Measurements from ENCODE around the gene SPOPL. TPM values are rescaled to one million over a fixed set of nuclear protein-coding genes. Genes with fewer than 3 reads are reported as not detected.

Gene SPOPL
- total RNA-seq, 4 donors from 2014 or later: 25.4 to 1,178 (median 36.7) TPM

DNA sequence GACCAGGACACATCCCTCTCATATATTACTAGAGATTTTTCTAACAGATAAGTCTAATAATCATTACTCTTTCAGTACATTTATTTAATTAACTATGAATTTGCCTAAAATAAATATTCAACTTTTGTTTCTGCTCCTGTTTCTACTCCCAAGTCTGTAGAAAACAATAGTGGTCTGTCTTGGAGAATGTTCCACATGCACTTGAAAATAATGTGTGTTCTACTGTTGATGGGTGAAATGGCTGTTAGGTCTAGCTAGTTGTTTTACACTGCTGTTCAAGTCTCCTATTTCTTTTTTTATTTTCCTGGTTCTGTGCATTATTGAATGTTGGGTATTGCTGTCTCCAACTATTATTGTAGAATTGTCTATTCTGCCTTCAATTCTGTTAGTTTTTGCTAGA lies 47.2 kb downstream of the SPOPL start:
- Histone ChIP-seq H3K9me3 (no peaks in the 10 kb centered on the region), H3K4me3 (no peak overlapping the region), H3K27me3 (no peaks in the 10 kb centered on the region), H3K36me3 (peaks cover 0 to 7% (median 0%) of the 10 kb centered on the region in 4 donors), H3K27ac (no peak overlapping the region), H3K4me1 (no peaks in the 10 kb centered on the region)
- DNase-seq: no peak
- TF ChIP-seq POLR2AphosphoS5 (IDR thresholded peaks at IDR 0.05) (no peak), POLR2A (IDR thresholded peaks at IDR 0.05) (no peak), EP300 (IDR thresholded peaks at IDR 0.05; ENCODE audit: low read depth) (no peak)
- TF ChIP-seq, protein P1, sequence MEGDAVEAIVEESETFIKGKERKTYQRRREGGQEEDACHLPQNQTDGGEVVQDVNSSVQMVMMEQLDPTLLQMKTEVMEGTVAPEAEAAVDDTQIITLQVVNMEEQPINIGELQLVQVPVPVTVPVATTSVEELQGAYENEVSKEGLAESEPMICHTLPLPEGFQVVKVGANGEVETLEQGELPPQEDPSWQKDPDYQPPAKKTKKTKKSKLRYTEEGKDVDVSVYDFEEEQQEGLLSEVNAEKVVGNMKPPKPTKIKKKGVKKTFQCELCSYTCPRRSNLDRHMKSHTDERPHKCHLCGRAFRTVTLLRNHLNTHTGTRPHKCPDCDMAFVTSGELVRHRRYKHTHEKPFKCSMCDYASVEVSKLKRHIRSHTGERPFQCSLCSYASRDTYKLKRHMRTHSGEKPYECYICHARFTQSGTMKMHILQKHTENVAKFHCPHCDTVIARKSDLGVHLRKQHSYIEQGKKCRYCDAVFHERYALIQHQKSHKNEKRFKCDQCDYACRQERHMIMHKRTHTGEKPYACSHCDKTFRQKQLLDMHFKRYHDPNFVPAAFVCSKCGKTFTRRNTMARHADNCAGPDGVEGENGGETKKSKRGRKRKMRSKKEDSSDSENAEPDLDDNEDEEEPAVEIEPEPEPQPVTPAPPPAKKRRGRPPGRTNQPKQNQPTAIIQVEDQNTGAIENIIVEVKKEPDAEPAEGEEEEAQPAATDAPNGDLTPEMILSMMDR (IDR thresholded peaks at IDR 0.05): no peak
- in situ Hi-C loops (cut with MboI; ENCODE audit: low pct_ligation_motif_present in 1 of 4, low pct_unique_long_range_greater_than_20kb in 1 of 4, low sequenced_read_pairs in 3 of 4) (no loop called here), intact Hi-C loops (cut with DNase I; ENCODE audit: low total_unique reads) (no loop called here)

GRCh38 chr2:138550172-138550571 lies 48.6 kb downstream of the SPOPL start:
- no peak overlapping the region for H3K4me3 ChIP-seq
- H3K9me3 ChIP-seq: no peaks in the 10 kb centered on the region
- no peak for TF ChIP-seq POLR2A (IDR thresholded peaks at IDR 0.05)
- no peak for TF ChIP-seq EP300 (IDR thresholded peaks at IDR 0.05; ENCODE audit: low read depth)
- no peaks in the 10 kb centered on the region for H3K27me3 ChIP-seq
- DNase-seq: no peak
- peaks cover 0 to 14% (median 4%) of the 10 kb centered on the region in 4 donors for H3K36me3 ChIP-seq
- no peaks in the 10 kb centered on the region for H3K4me1 ChIP-seq
- intact Hi-C loops (cut with DNase I; ENCODE audit: low total_unique reads): no loop called here
- in situ Hi-C loops (cut with MboI; ENCODE audit: low pct_ligation_motif_present in 1 of 4, low pct_unique_long_range_greater_than_20kb in 1 of 4, low sequenced_read_pairs in 3 of 4): no loop called here
- H3K27ac ChIP-seq: no peak overlapping the region
- 92 to 94% methylated on average over 3 to 4 of the region's 4 CpGs for WGBS, 2 donors (ENCODE audit: low coverage in 1 of 2)

DNA sequence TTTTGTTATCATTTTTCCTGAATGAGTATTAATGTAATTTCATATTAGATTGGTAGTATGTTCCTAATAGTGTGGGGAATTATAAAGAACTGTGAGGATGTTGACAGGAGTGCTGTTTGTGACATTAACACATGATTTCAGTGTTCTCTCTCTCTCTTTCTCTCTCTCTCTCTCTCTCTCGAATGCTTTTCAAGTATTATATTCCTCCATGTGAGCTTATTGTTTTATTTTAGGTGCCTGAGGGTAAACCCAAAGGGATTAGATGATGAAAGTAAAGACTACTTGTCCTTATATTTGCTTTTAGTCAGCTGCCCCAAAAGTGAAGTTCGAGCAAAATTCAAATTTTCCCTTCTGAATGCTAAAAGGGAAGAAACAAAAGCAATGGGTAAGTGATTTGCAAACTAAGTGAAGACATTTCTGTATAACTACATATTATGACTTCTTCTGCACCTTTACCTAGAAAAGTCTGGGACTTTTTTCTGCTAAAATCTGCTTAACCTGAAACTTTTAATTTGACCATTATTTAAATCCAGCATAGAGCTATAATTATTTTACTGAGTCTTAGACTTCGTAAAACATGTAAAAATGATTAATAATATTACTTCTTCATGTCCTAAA lies 49.2 kb downstream of the SPOPL start:
- no peak for DNase-seq
- H3K27me3 ChIP-seq: no peaks in the 10 kb centered on the region
- H3K4me3 ChIP-seq: no peak overlapping the region
- 80 to 85% methylated on average over 3 of the region's 3 CpGs for WGBS, 2 donors (ENCODE audit: low coverage in 1 of 2)
- intact Hi-C loops (cut with DNase I; ENCODE audit: low total_unique reads) (no loop called here), in situ Hi-C loops (cut with MboI; ENCODE audit: low pct_ligation_motif_present in 1 of 4, low pct_unique_long_range_greater_than_20kb in 1 of 4, low sequenced_read_pairs in 3 of 4) (no loop called here)
- TF ChIP-seq POLR2AphosphoS5 (IDR thresholded peaks at IDR 0.05): no peak
- no peak for TF ChIP-seq EP300 (IDR thresholded peaks at IDR 0.05; ENCODE audit: low read depth)
- TF ChIP-seq POLR2A (IDR thresholded peaks at IDR 0.05): no peak
- TF ChIP-seq, protein P1 (IDR thresholded peaks at IDR 0.05): no peak
- H3K4me1 ChIP-seq: no peaks in the 10 kb centered on the region
- H3K36me3 ChIP-seq: peaks cover 0 to 14% (median 4%) of the 10 kb centered on the region in 4 donors
- H3K9me3 ChIP-seq: no peaks in the 10 kb centered on the region
- no peak overlapping the region for H3K27ac ChIP-seq

- TF ChIP-seq, protein P1 (IDR thresholded peaks at IDR 0.05): no peak
- TF ChIP-seq EP300 (IDR thresholded peaks at IDR 0.05; ENCODE audit: low read depth): no peak
- TF ChIP-seq POLR2AphosphoS5 (IDR thresholded peaks at IDR 0.05): no peak
- TF ChIP-seq POLR2A (IDR thresholded peaks at IDR 0.05): no peak
- DNase-seq: no peak
- Histone ChIP-seq H3K36me3 (peaks cover 0 to 18% (median 7%) of the 10 kb centered on the region in 4 donors), H3K27me3 (no peaks in the 10 kb centered on the region), H3K9me3 (no peaks in the 10 kb centered on the region), H3K27ac (no peak overlapping the region), H3K4me1 (no peaks in the 10 kb centered on the region), H3K4me3 (no peak overlapping the region)
- intact Hi-C loops (cut with DNase I; ENCODE audit: low total_unique reads) (no loop called here), in situ Hi-C loops (cut with MboI; ENCODE audit: low pct_ligation_motif_present in 1 of 4, low pct_unique_long_range_greater_than_20kb in 1 of 4, low sequenced_read_pairs in 3 of 4) (no loop called here)
- 97 to 100% methylated on average over 1 to 3 of the region's 3 CpGs for WGBS, 2 donors (ENCODE audit: low coverage in 1 of 2)
Observed at GRCh38 chr2:138554123-138554522, 52.6 kb downstream of the SPOPL start.

DNA sequence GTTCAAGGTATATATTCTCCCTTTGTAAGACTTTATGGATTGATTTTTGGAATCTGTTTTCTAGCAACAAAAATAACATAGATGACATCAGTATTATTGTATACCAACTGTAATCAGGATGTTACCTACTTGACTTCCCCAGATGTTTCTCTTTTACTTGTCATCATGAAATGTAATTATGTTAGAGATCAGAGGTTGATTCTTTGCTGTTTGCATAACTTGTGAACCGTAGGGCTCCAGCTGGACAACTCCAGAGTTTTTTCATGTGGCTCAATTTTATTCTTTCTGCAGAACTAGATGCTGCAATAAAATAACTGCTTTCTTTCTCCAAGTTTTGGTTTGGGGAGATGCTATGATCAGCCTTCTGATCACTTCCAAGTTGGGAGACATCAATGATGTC lies 58.1 kb downstream of the SPOPL start:
- no peaks in the 10 kb centered on the region for H3K27me3 ChIP-seq
- H3K4me3 ChIP-seq: no peak overlapping the region
- 50 to 57% methylated on average over 1 of the region's 1 CpG for WGBS, 2 donors (ENCODE audit: low coverage in 1 of 2)
- intact Hi-C loops (cut with DNase I; ENCODE audit: low total_unique reads): no loop called here
- in situ Hi-C loops (cut with MboI; ENCODE audit: low pct_ligation_motif_present in 1 of 4, low pct_unique_long_range_greater_than_20kb in 1 of 4, low sequenced_read_pairs in 3 of 4): no loop called here
- no peak overlapping the region for H3K27ac ChIP-seq
- no peaks in the 10 kb centered on the region for H3K4me1 ChIP-seq
- TF ChIP-seq POLR2AphosphoS5 (IDR thresholded peaks at IDR 0.05) (no peak), EP300 (IDR thresholded peaks at IDR 0.05; ENCODE audit: low read depth) (no peak), POLR2A (IDR thresholded peaks at IDR 0.05) (no peak)
- TF ChIP-seq, protein P1 (IDR thresholded peaks at IDR 0.05): no peak
- H3K36me3 ChIP-seq: peaks cover 0 to 23% (median 9%) of the 10 kb centered on the region in 4 donors
- H3K9me3 ChIP-seq: no peaks in the 10 kb centered on the region
- DNase-seq: no peak

Data from transverse colon (tissue), 4 donors.